CD4-positive, CD25-positive, alpha-beta regulatory T cell (primary cell): ENCODE measurements around the gene ARFGAP3. TPM values are rescaled to one million over a fixed set of nuclear protein-coding genes. Genes with fewer than 3 reads are reported as not detected.

Experiments
- ATAC-seq, 2 donors: fragments of 150-1000 bp; cut with Tn5 transposase; one replicate each; pipeline ENCODE4 v1.10.0; 2021; ENCODE audit warnings: low read depth in 2 of 2, moderate number of reproducible peaks in 2 of 2, moderate library complexity in 1 of 2
- DNase-seq, 3 donors: peaks; one replicate each; pipeline versions ENCODE4 v3.0.0 to v3.0.0-alpha.2; 2012 to 2022; ENCODE audit warnings: mixed read lengths in 1 of 3
- H3K27ac ChIP-seq: one replicate; pipeline ENCODE4 v1.7.0; 2013; ENCODE audit warnings: mild to moderate bottlenecking, low read length; ENCODE audit not compliant: insufficient read depth, poor library complexity, severe bottlenecking
- H3K27me3 ChIP-seq: one replicate; pipeline ENCODE4 v1.7.0; 2013; ENCODE audit warnings: low read length; ENCODE audit not compliant: control insufficient read depth, insufficient read depth
- H3K36me3 ChIP-seq: one replicate; pipeline ENCODE4 v1.7.0; 2013; ENCODE audit warnings: mild to moderate bottlenecking, low read length, moderate library complexity; ENCODE audit not compliant: control insufficient read depth, insufficient read depth
- H3K4me1 ChIP-seq: 2 replicates; pipeline ENCODE4 v1.7.0; 2013; ENCODE audit warnings: mild to moderate bottlenecking, low read length; ENCODE audit not compliant: insufficient read depth, control insufficient read depth, poor library complexity, severe bottlenecking
- H3K4me3 ChIP-seq: one replicate; pipeline ENCODE4 v1.7.0; 2013; ENCODE audit warnings: low read depth, mild to moderate bottlenecking, low read length, moderate library complexity
- H3K9me3 ChIP-seq, 2 experiments: 1 replicate in 1 of 2; 2 replicates in 1 of 2; pipeline ENCODE4 v1.7.0; 2013; ENCODE audit warnings: low read length in 2 of 2, mild to moderate bottlenecking in 1 of 2, moderate library complexity in 1 of 2; ENCODE audit not compliant: control insufficient read depth in 2 of 2
- H3K27ac Mint-ChIP-seq, 3 donors: one replicate each; pipeline ENCODE4 v1.8.0; 2020 to 2022; ENCODE audit warnings: mild to moderate bottlenecking in 3 of 3, mixed read lengths in 3 of 3, moderate library complexity in 2 of 3
- H3K27me3 Mint-ChIP-seq: one replicate; pipeline ENCODE4 v1.8.0; 2022; ENCODE audit warnings: mild to moderate bottlenecking, mixed read lengths
- H3K36me3 Mint-ChIP-seq: one replicate; pipeline ENCODE4 v1.8.0; 2020; ENCODE audit warnings: mixed read lengths
- H3K4me1 Mint-ChIP-seq, 4 donors: one replicate each; pipeline ENCODE4 v1.8.0; 2020 to 2022; ENCODE audit warnings: mixed read lengths in 4 of 4, mild to moderate bottlenecking in 1 of 4
- H3K4me3 Mint-ChIP-seq, 4 donors: one replicate each; pipeline ENCODE4 v1.8.0; 2020 to 2022; ENCODE audit warnings: mild to moderate bottlenecking in 4 of 4, mixed read lengths in 4 of 4, moderate library complexity in 3 of 4
- H3K9me3 Mint-ChIP-seq, 7 donors: one replicate each; pipeline ENCODE4 v1.8.0; 2020 to 2022; ENCODE audit warnings: mixed read lengths in 7 of 7, mild to moderate bottlenecking in 3 of 7, moderate library complexity in 2 of 7
- polyA plus RNA-seq, 4 donors: library from polyadenylated mRNA; unstranded; fragments of 300-500 nt; fragmentation: Illumina TruSeq; gene quantifications; one replicate each; pipeline ENCODE4 v1.2.3, GENCODE V29; 2021
- total RNA-seq: library from RNA; stranded (reverse); gene quantifications from one replicate; pipeline ENCODE4 v1.2.3, GENCODE V29; 2022

ARFGAP3 gene, protein sequence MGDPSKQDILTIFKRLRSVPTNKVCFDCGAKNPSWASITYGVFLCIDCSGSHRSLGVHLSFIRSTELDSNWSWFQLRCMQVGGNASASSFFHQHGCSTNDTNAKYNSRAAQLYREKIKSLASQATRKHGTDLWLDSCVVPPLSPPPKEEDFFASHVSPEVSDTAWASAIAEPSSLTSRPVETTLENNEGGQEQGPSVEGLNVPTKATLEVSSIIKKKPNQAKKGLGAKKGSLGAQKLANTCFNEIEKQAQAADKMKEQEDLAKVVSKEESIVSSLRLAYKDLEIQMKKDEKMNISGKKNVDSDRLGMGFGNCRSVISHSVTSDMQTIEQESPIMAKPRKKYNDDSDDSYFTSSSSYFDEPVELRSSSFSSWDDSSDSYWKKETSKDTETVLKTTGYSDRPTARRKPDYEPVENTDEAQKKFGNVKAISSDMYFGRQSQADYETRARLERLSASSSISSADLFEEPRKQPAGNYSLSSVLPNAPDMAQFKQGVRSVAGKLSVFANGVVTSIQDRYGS
- 28.8 TPM for total RNA-seq
- polyA plus RNA-seq = 10 to 100 TPM; 27.1 to 31.0 (median 29.3) TPM

DNA sequence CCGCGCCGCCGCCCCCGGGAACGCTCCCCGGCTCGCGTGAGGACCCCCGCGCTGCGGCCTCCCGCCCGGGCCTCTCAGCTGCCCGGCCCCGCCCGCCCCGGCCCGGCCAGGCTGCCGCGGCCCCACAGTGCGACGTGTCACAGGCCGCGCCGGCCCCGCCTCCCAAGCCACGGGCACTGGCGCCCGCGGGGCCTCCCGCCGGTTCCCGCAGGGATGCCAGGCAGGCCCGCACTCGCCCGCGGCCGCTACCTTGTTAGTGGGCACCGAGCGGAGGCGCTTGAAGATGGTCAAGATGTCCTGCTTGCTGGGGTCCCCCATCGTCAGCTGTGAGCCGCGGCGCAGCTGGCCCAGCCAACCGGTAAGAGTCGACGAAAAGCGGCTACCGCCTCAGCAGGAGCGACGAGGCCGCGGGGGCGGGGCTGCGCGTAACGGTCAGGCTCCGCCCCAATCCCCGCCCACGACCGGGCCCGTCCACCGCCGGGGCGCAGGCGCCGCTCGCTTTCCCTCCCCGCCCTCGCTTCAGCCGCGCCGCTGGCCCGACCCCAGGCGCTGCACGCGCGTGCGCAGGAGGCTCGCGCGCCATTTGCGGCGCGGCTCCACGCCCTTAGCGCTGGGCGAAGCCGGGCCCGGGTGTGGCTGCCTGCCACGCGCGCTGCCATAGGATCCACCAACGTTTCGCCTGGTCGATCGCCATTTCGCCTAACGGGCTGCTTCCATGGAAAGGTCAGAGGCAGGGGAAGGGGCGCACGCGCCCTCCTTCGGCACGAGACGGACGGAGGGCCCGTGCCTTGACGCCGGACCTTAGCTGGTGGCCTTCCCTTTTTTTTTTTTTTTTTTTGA, at the start of gene ARFGAP3:
Gene ARFGAP3, minus strand, starts transcription at position 409 of the 840 bp plus-strand sequence. Its CDS starts 91 bp downstream, at position 318.
- no peaks in the 10 kb centered on the region for H3K9me3 ChIP-seq
- H3K9me3 Mint-ChIP-seq = no peaks in the 10 kb centered on the region
- no peaks in the 10 kb centered on the region for H3K27me3 ChIP-seq
- DNase-seq = peak; percentile 88 to 96 (median 93)
- peak within 1 kb of the TSS; percentile 69 to 94 (median 93) for H3K27ac Mint-ChIP-seq
- H3K4me1 ChIP-seq = peaks cover 19% of the 10 kb centered on the region
- H3K4me3 Mint-ChIP-seq = peak within 1 kb of the TSS; percentile 90 to 94 (median 92)
- ATAC-seq = peak; percentile 90 to 92
- H3K36me3 Mint-ChIP-seq = no peaks in the 10 kb centered on the region
- peak within 1 kb of the TSS; percentile 90 for H3K27ac ChIP-seq
- H3K27me3 Mint-ChIP-seq = no peaks in the 10 kb centered on the region
- H3K36me3 ChIP-seq = no peaks in the 10 kb centered on the region
- H3K4me1 Mint-ChIP-seq = peaks cover 0 to 24% (median 5%) of the 10 kb centered on the region in 4 donors
- peak within 1 kb of the TSS; percentile 74 for H3K4me3 ChIP-seq

- peaks cover 0 to 15% (median 10%) of the 10 kb centered on the region in 4 donors for H3K4me1 Mint-ChIP-seq
- DNase-seq (no peak), ATAC-seq (no peak)
- no peaks in the 10 kb centered on the region for H3K27me3 ChIP-seq
- H3K4me1 ChIP-seq = no peaks in the 10 kb centered on the region
- no peak overlapping the region for H3K27ac ChIP-seq
- H3K9me3 Mint-ChIP-seq = no peaks in the 10 kb centered on the region
- peak overlapping the region in 1 of 3 donors; percentile 58 for H3K27ac Mint-ChIP-seq
- no peak overlapping the region for H3K4me3 Mint-ChIP-seq
- no peaks in the 10 kb centered on the region for H3K27me3 Mint-ChIP-seq
- peaks cover 12% of the 10 kb centered on the region for H3K36me3 Mint-ChIP-seq
- H3K36me3 ChIP-seq = peaks cover 31% of the 10 kb centered on the region
- no peaks in the 10 kb centered on the region for H3K9me3 ChIP-seq
- H3K4me3 ChIP-seq = no peak overlapping the region
Observed at GRCh38 chr22:42905702-42906183, 48.7 kb upstream of the ARFGAP3 start.

- Histone ChIP-seq H3K9me3 (no peaks in the 10 kb centered on the region), H3K4me3 (no peak overlapping the region), H3K4me1 (no peaks in the 10 kb centered on the region), H3K27ac (no peak overlapping the region), H3K27me3 (no peaks in the 10 kb centered on the region), H3K36me3 (peaks cover 27% of the 10 kb centered on the region)
- ATAC-seq (no peak), DNase-seq (no peak)
- Mint-ChIP-seq H3K27me3 (no peaks in the 10 kb centered on the region), H3K36me3 (peaks cover 14% of the 10 kb centered on the region), H3K9me3 (no peaks in the 10 kb centered on the region), H3K4me1 (peaks cover 0 to 16% (median 10%) of the 10 kb centered on the region in 4 donors), H3K27ac (peak overlapping the region in 1 of 3 donors; percentile 58), H3K4me3 (no peak overlapping the region)
Observed at GRCh38 chr22:42905217-42905616, 48.1 kb upstream of the ARFGAP3 start.

DNA sequence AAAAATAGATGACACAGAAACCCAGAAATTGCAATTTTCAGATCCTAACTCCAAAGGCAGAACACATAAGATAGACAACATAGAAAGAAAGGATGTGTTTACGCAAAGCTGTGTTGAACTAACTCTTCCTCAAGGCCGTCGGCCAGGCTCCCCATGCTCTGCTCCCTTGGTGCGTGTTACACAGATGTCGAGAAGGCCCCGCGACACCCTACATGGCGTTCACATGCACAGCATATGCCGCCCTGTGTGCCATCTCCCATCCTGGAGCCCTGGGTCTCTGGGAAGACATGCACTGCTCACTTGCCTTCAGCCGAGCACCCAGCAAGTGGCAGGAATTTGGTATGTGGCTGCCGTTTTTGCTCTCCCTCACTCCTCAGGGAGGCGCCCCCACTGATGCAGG, 47.0 kb upstream of the ARFGAP3 start:
- Mint-ChIP-seq H3K9me3 (no peaks in the 10 kb centered on the region), H3K4me1 (peaks cover 0 to 19% (median 10%) of the 10 kb centered on the region in 4 donors), H3K27me3 (no peaks in the 10 kb centered on the region), H3K36me3 (peaks cover 14% of the 10 kb centered on the region), H3K4me3 (no peak overlapping the region), H3K27ac (peak overlapping the region in 1 of 3 donors; percentile 14)
- ATAC-seq = no peak
- Histone ChIP-seq H3K36me3 (peaks cover 19% of the 10 kb centered on the region), H3K27ac (no peak overlapping the region), H3K4me1 (no peaks in the 10 kb centered on the region), H3K9me3 (no peaks in the 10 kb centered on the region), H3K27me3 (no peaks in the 10 kb centered on the region), H3K4me3 (no peak overlapping the region)
- DNase-seq = no peak

DNA sequence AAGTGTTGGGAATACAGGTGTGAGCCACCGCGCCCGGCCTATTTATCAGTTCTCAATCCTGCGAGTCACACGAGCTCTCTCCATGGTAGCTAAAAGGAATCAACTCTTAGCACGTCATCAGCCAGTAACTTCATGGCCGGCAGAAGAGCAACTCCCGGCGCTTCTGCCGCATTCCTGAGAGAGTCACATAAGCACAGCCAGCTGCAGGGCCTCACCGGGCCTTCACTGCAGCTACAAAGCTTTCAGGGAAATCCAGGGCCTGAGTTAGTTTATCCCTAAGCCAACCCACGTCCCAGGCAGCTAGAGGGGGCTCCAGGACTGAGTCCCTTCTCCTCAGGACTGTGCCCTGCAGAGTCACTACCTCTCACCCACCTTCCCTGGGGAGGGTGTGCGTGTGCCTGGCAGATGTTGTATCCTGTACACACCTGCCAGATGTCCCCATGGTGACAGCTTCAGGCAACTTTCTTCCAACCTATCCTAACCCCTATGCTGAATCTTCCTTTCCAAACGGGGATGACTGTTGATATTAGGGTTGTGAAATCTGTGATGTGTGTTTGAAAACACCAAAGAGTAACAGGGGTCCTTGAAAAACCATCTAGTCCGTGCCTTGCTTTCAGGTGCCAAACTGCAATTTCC, 45.9 kb upstream of the ARFGAP3 start:
- DNase-seq (no peak), ATAC-seq (no peak)
- no peaks in the 10 kb centered on the region for H3K9me3 ChIP-seq
- H3K36me3 ChIP-seq = peaks cover 9% of the 10 kb centered on the region
- Mint-ChIP-seq H3K27me3 (no peaks in the 10 kb centered on the region), H3K9me3 (no peaks in the 10 kb centered on the region), H3K4me3 (no peak overlapping the region), H3K36me3 (peaks cover 9% of the 10 kb centered on the region), H3K4me1 (peaks cover 0 to 19% (median 14%) of the 10 kb centered on the region in 4 donors), H3K27ac (peak overlapping the region in 1 of 3 donors; percentile 47)
- H3K4me3 ChIP-seq = no peak overlapping the region
- H3K4me1 ChIP-seq = no peaks in the 10 kb centered on the region
- H3K27ac ChIP-seq = no peak overlapping the region
- no peaks in the 10 kb centered on the region for H3K27me3 ChIP-seq

GRCh38 chr22:42901790-42902508, 44.9 kb upstream of the ARFGAP3 start:
- peaks cover 8% of the 10 kb centered on the region for H3K36me3 Mint-ChIP-seq
- peak overlapping the region in 1 of 4 donors; percentile 5 for H3K4me3 Mint-ChIP-seq
- no peak for DNase-seq
- H3K27ac ChIP-seq = no peak overlapping the region
- H3K4me1 Mint-ChIP-seq = peaks cover 0 to 20% (median 14%) of the 10 kb centered on the region in 4 donors
- no peaks in the 10 kb centered on the region for H3K4me1 ChIP-seq
- no peaks in the 10 kb centered on the region for H3K9me3 ChIP-seq
- no peaks in the 10 kb centered on the region for H3K27me3 ChIP-seq
- H3K27me3 Mint-ChIP-seq = no peaks in the 10 kb centered on the region
- peak overlapping the region in 1 of 3 donors; percentile 63 for H3K27ac Mint-ChIP-seq
- ATAC-seq = no peak
- H3K4me3 ChIP-seq = no peak overlapping the region
- peaks cover 6% of the 10 kb centered on the region for H3K36me3 ChIP-seq
- H3K9me3 Mint-ChIP-seq = no peaks in the 10 kb centered on the region
